Prostate gland (tissue), 2 donors: ENCODE data around the gene SMG5.

Source experiments
- CTCF ChIP-seq, 4 experiments: fragments of 200-600 bp in 2 of 4; fragments of 450-650 bp in 2 of 4; sonication (generic) in 2 of 4; IDR thresholded peaks; 1 replicate in 3 of 4; 2 replicates in 1 of 4; pipeline ENCODE4 v1.5.1; 2016 to 2019; ENCODE audit warnings: antibody characterized with exemption in 4 of 4, mild to moderate bottlenecking in 2 of 4, moderate library complexity in 2 of 4
- POLR2A ChIP-seq: fragments of 450-650 bp; IDR thresholded peaks from one replicate; pipeline ENCODE4 v1.6.1; 2016; ENCODE audit warnings: antibody characterized with exemption, mild to moderate bottlenecking

DNA sequence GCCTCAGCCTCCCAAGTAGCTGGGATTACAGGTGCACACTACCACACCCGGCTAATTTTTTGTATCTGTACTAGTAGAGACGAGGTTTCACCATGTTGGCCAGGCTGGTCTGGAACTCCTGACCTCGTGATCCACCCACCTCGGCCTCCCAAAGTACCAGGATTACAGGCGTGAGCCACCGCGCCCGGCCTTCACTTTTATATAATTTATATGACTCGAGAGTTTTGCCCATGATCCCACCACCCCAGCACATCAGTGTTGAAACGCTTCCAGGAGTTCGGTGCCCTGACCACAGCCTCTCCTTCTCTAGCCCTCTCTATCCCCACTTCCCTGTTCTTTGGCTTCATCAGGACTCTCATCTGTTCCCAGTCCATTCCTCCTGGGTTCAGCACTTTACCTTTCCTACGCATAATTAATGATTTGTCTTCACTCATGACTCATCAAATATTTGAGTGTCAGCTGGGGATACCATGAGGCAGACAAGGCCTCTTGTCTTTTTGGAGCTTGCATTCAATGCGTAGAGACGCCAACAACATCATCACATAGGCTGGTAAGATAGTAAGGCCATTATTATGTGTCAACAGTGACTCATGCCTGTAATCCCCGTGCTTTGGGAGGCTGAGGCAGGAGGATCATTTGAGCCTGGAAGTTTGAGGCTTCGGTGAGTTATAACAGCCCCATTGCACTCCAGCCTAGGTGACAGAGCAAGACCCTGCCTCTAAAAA is 68.4 kb downstream of the SMG5 start:
- TF ChIP-seq CTCF (IDR thresholded peaks at IDR 0.05), result no peak
- no peak for TF ChIP-seq POLR2A
